ENCODE measurements around the gene GBP5.
"Not testable (repeated sequence)": the region's sequence is repeated elsewhere in the genome, so short reads cannot be mapped to it uniquely, and the experiment has no call there.

Gene GBP5

DNA sequence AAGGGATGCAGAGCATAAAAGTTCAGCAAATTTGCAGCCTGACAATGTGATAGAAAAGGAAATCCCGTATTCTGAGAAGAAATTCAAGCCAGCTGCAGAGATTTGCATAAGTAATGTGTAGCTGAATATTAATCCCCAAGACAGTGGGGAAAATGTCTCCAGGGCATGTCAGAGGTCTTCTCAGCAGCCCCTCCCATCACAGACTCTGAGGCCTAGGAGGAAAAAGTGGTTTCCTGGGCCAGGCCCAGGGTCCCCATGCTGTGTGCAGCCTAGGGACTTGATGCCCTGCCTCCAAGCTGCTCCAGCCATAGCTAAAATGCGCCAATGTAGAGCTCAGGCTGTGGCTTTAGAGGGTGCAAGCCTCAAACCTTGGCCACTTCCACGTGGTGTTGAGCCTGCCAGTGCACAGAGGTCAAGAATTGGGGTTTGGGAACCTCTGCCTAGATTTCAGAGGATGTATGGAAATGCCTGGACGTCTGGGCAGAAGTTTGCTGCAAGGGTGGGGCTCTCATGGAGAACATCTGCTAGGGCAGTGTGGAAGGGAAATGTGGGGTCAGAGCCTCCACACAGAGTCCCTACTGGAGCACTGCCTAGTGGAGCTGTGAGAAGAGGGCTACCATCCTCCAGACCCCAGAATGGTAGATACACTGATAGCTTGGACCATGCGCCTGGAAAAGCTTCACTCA lies 11.6 kb upstream of the GBP5 start:
- not testable (repeated sequence) for DNase-seq (ENCODE audit: low read depth in 1 of 2, low spot score in 1 of 2)

- DNase-seq (ENCODE audit: low read depth in 1 of 2, low spot score in 1 of 2): no peak
Observed at GRCh38 chr1:89280766-89281165, 8.1 kb upstream of the GBP5 start.

- DNase-seq (ENCODE audit: low read depth in 1 of 2, low spot score in 1 of 2): no peak
Observed at GRCh38 chr1:89279011-89279466, 6.4 kb upstream of the GBP5 start.

DNA sequence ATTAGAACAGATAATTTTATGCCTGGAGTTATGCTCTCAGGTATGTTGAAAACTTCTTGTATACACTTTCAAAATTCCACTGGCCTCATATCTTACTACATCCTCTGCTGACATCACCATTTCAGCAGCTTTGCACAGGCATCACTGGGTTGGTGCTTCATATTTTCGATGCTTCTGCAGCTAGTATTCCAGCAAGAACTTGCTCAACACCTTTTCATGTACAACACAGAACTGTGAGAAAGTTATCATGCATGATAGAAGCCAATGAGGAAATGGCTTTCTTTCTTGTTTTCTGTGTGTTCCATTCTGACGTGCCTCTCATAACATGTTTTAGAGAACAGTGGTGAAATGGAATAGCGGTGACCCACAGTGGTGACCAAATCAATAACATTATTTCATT lies 5.1 kb upstream of the GBP5 start:
- DNase-seq (ENCODE audit: low read depth in 1 of 2, low spot score in 1 of 2): no peak

GRCh38 chr1:89276690-89277089 lies 4.0 kb upstream of the GBP5 start:
- DNase-seq (ENCODE audit: low read depth in 1 of 2, low spot score in 1 of 2): no peak

- no peak for DNase-seq (ENCODE audit: low read depth in 1 of 2, low spot score in 1 of 2)
Observed at GRCh38 chr1:89274411-89274857, 1.8 kb upstream of the GBP5 start.

- DNase-seq (ENCODE audit: low read depth in 1 of 2, low spot score in 1 of 2): no peak
Observed at GRCh38 chr1:89273324-89273778, 691 bp upstream of the GBP5 start.

DNA sequence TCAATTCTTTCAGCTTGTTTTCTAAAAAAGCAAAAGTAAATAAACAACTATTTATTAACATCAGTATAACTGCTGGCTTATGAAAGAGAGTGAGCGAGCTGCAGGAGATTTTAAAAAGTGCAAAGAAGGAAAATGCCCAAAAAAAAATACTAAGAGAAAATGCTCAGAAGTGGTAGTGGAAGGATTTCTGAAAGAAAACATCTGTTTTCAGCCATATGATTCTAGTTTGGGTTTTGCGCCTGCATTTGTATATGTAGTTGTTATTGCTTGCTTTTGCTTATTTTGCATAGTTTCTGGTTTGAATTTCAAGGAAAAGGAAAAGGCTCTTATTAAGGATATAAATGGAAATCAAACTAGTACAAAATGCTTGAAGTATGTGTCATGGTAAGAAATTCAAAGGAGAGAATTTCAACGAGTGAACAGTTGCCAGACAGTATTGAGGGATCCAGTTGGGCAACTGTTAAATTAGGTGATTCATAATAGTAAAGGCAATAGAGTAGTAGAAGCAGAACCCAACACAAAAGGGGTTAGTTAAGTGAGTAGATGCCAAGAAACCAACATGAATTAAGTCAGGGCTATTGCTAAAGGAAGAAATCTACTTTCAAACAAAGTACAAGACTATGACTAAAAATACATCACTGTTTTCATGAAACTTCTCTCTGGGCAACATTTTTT lies 1.2 kb downstream of the GBP5 start:
- DNase-seq (ENCODE audit: low read depth in 1 of 2, low spot score in 1 of 2): no peak

GRCh38 chr1:89270423-89270822 lies 2.2 kb downstream of the GBP5 start:
- no peak for DNase-seq (ENCODE audit: low read depth in 1 of 2, low spot score in 1 of 2)

DNA sequence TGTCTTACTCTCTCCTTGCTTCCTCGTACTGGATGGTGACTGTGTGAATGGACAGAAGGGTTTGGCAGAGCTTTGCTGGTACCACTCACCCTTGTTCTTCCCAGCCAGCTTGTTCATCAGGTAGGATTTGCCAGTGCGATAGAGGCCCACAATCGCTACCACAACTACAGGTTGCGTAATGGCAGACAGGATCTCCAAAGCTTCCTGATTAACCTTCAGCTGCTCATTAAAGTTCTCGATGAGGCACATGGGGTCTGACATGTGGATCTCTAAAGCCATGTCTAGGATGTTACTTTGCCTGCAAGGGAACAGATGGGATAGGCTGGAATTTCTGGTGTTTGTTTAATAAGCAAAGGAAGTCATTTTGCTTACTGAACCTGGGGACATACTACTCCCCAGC lies 3.4 kb downstream of the GBP5 start:
- no peak for DNase-seq (ENCODE audit: low read depth in 1 of 2, low spot score in 1 of 2)

DNA sequence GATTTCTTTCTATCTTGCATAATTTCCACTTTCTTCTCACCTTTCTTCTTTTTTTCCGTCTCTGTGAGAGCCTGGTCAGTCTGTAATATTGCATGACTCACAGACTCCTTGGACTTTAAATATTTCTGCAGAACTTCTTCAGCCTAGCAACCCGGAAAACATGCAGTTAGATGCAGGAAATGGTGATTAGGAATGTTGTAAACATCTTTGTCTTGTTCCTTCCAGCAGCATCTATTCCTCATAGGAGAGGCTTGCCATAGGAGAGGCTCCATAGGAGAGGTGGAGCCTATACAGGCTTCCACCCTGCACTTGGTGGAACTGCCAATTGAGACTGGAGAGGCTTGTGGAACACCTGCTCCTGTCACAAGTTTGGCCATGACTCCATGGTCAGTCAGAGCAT lies 10.0 kb downstream of the GBP5 start:
- DNase-seq (ENCODE audit: low read depth in 1 of 2, low spot score in 1 of 2): no peak

GRCh38 chr1:89261926-89262515 lies 10.6 kb downstream of the GBP5 start:
- DNase-seq (ENCODE audit: low read depth in 1 of 2, low spot score in 1 of 2): no peak

DNA sequence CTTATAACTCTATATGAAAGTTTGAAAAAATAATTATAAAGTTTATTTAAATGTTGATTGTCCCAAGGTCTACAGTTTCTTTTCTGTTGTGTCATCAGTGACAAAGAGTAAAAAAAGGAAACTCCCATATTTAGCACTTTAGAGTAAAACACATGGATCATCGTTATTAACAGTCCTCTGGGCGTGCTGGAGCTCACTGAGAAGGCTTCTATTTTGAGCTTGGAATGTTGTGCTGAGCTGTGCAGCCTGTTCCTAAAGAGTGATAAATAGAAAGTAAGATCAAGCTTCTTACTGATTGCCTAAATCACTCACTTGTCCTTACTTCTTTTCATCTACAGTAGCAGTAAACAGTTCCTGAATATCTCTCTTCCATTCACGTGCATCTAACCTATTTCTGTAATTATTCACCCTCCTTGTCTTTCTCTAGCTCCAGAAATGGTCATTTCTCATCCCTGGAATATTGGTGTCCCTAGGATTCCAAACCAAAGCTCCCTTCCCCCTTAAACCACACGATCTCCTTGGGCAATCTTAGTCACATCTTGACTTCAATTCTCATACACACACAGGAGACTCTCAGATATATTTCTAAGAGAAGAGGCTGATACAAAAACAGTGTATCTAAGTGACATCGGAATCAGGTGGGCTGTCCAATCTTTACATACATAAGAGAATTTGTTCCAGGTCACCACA lies 11.9 kb downstream of the GBP5 start:
- DNase-seq (ENCODE audit: low read depth in 1 of 2, low spot score in 1 of 2): no peak

- DNase-seq (ENCODE audit: low read depth in 1 of 2, low spot score in 1 of 2): no peak
Observed at GRCh38 chr1:89260042-89260441, 12.6 kb downstream of the GBP5 start.

DNA sequence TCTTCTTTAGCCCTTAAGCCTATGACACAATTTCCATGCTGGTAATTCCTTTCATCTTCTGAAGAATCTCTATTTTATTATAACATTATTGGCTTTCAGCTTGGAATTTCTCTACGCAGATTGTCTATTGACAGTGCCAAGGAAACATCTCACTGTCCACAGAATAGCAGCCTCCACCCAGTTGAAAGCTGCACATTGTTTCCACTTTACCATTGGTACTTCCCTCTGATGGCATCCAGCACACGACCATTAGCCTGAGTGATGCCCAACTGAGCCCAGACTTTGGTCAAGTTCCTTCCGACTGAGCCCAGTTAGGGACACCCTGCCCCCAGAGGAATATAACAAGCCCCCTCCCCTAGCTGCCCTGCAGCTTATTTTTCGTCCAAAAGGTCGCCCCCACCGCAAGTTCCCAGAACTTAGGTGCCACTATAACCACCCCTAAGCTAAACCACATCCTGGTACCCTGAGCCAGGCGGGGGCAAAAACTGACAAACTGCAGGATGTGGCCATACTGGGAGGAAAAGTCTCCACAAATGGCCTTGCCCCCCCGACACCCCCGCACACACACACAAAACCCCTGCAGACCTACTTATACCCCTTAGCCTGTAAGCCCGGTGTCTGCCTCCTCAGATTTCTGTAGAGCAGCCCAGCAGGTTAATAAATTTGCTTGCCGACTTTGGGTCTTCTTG lies 13.2 kb downstream of the GBP5 start:
- DNase-seq (ENCODE audit: low read depth in 1 of 2, low spot score in 1 of 2): no peak

DNA sequence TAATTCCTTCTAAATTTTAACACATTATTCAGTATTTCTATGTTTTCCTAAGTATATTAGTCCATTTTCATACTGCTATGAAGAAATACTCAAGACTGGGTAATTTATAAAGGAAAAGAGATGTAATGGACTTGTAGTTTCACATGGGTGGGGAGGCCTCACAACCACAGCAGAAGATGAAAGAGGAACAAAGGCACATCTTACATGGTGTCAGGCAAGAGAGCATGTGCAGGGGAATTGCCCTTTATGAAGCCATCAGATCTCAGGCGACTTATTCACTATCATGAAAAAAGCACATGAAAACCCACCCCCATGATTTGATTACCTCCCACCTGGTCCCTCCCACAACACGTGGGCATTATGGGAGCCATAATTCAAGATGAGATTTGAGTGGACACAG lies 15.6 kb downstream of the GBP5 start:
- DNase-seq (ENCODE audit: low read depth in 1 of 2, low spot score in 1 of 2): no peak

GRCh38 chr1:89255581-89255980 lies 17.1 kb downstream of the GBP5 start:
- DNase-seq (ENCODE audit: low read depth in 1 of 2, low spot score in 1 of 2): not testable (repeated sequence)

DNA sequence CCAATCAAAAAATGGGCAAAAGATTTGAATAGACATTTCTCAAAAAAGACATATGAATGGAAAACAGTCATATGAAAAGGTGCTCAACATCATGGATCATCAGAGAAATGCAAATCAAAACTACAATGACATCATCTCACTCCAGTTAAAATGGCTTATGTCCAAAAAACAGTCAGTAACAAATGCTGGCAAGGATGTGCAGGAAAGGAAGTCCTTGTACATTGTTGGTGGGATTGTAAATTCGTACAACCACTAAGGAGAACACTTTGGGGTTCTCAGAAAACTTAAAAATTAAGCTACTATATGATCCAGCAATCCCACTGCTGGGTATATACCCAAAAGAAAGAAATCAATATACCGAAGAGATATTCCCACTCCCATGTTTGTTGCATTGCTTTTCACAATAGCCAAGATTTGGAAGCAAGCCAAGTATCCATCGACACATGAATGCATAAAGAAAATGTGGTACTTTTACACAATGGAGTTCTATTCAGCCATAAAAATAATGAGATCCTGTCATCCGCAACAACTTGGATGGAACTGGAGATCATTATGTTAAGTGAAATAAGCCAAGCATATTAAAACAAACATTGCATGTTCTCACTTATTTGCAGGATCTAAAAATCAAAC lies 17.9 kb downstream of the GBP5 start:
- DNase-seq (ENCODE audit: low read depth in 1 of 2, low spot score in 1 of 2): no peak

DNA sequence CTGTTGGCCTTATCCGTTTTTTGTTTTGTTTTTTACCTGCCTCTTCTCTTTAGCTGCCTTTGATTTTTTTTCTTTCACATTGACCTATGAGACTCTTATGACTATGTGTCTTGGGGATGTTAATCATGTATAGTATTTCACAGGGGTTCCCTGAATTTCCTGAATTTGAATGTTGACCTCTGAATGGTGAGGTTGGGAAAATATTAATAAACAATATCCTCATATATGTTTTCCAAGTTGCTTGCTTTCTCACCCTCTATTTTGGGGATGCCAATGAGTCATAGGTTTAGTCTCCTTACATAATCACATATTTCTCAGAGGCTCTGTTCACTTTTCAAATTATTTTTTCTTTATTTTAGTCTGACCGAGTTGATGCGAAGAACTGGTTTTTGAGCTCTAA lies 29.6 kb downstream of the GBP5 start:
- DNase-seq (ENCODE audit: low read depth in 1 of 2, low spot score in 1 of 2): no peak
